ACHN (cell line): ENCODE results near the gene ODAD2.
"Not testable (repeated sequence)": the region's sequence is repeated elsewhere in the genome, so short reads cannot be mapped to it uniquely, and the experiment has no call there.

Source experiments
- DNase-seq: peaks from one replicate; pipeline ENCODE4 v3.0.0-alpha.2; 2015
- in situ Hi-C: cut with HindIII; loops from 2 replicates; pipeline ENCODE4 v1.10.0; 2017; ENCODE audit warnings: low sequenced_read_pairs, low pct_ligation_motif_present, low pct_unique_long_range_greater_than_20kb

Gene ODAD2

GRCh38 chr10:27998954-27999275 is at the start of gene ODAD2:
Gene ODAD2 (minus strand): TSS chr10:27999079. CDS start chr10:27995142, 3,937 bp downstream.
- in situ Hi-C loops = no loop called here
- no peak for DNase-seq

GRCh38 chr10:28047061-28047460 is 48.2 kb upstream of the ODAD2 start:
- in situ Hi-C loops = no loop called here
- DNase-seq = no peak

GRCh38 chr10:28046579-28046978 is 47.7 kb upstream of the ODAD2 start:
- in situ Hi-C loops = no loop called here
- no peak for DNase-seq

- in situ Hi-C loops = no loop called here
- DNase-seq = no peak
Observed at GRCh38 chr10:28043941-28044340, 45.1 kb upstream of the ODAD2 start.

GRCh38 chr10:28036587-28036986 is 37.7 kb upstream of the ODAD2 start:
- no peak for DNase-seq
- in situ Hi-C loops = no loop called here

GRCh38 chr10:28020993-28021982 is 22.4 kb upstream of the ODAD2 start:
- DNase-seq = no peak
- in situ Hi-C loops = no loop called here

- in situ Hi-C loops = no loop called here
- DNase-seq = no peak
Observed at GRCh38 chr10:28020080-28020860, 21.4 kb upstream of the ODAD2 start.

- DNase-seq = no peak
- in situ Hi-C loops = no loop called here
Observed at GRCh38 chr10:28014651-28015050, 15.8 kb upstream of the ODAD2 start.

GRCh38 chr10:28012990-28013515 is 14.2 kb upstream of the ODAD2 start:
- DNase-seq = no peak
- in situ Hi-C loops = no loop called here

GRCh38 chr10:28010821-28011220 is 11.9 kb upstream of the ODAD2 start:
- DNase-seq = no peak
- in situ Hi-C loops = no loop called here

GRCh38 chr10:28008054-28008453 is 9.2 kb upstream of the ODAD2 start:
- in situ Hi-C loops = no loop called here
- no peak for DNase-seq

GRCh38 chr10:28001353-28001752 is 2.5 kb upstream of the ODAD2 start:
- in situ Hi-C loops = no loop called here
- DNase-seq = no peak

- in situ Hi-C loops = no loop called here
- peak; percentile 38 for DNase-seq
Observed at GRCh38 chr10:27998178-27998953, 513 bp downstream of the ODAD2 start.

- in situ Hi-C loops = no loop called here
- no peak for DNase-seq
Observed at GRCh38 chr10:27997865-27998177, 1.1 kb downstream of the ODAD2 start.

GRCh38 chr10:27995311-27995710 is 3.6 kb downstream of the ODAD2 start:
- no peak for DNase-seq
- in situ Hi-C loops = no loop called here

GRCh38 chr10:27989357-27989756 is 9.5 kb downstream of the ODAD2 start:
- in situ Hi-C loops = not testable (repeated sequence)

GRCh38 chr10:27986821-27987220 is 12.1 kb downstream of the ODAD2 start:
- no peak for DNase-seq
- in situ Hi-C loops = no loop called here

More at GRCh38 chr10:27989357-27989756, 9.5 kb downstream of the ODAD2 start:
- not testable (repeated sequence) for DNase-seq

- in situ Hi-C loops = no loop called here
- DNase-seq = no peak
Observed at GRCh38 chr10:27982875-27983543, 15.9 kb downstream of the ODAD2 start.
